ENCODE measurements around the gene SKIL. TPM values are rescaled to one million over a fixed set of nuclear protein-coding genes. Genes with fewer than 3 reads are reported as not detected.

SKIL gene
- total and polyA plus RNA-seq, 11 donors: 6.6 to 33.6 (median 24.0) TPM

- H3K4me1 ChIP-seq: peaks cover 0 to 80% (median 32%) of the 10 kb centered on the region in 12 donors
- H3K27me3 ChIP-seq: no peaks in the 10 kb centered on the region
- intact Hi-C loops (cut with DNase I): loop anchor here in 2 of 10 donors (10.0 kb wide), 1 partner anchor 50 kb away; no protein-coding TSS in a partner anchor
- no peak for ATAC-seq
- no peaks in the 10 kb centered on the region for H3K9me3 ChIP-seq
- H3K4me3 ChIP-seq: no peak overlapping the region
- 87 to 90% (median 89%) methylated on average over 4 of the region's 4 CpGs for WGBS, 4 donors
- TF ChIP-seq POLR2A (IDR thresholded peaks at IDR 0.05): no peak
- TF ChIP-seq CTCF (IDR thresholded peaks at IDR 0.05): no peak
- no peak for DNase-seq
- H3K27ac ChIP-seq: no peak overlapping the region
- H3K36me3 ChIP-seq: peaks cover 0 to 39% (median 18%) of the 10 kb centered on the region in 9 donors
Observed at GRCh38 chr3:170364965-170365364, 7.5 kb downstream of the SKIL start.

- Histone ChIP-seq H3K36me3 (peaks cover 0 to 22% (median 12%) of the 10 kb centered on the region in 9 donors), H3K9me3 (no peaks in the 10 kb centered on the region), H3K27me3 (no peaks in the 10 kb centered on the region), H3K4me3 (no peak overlapping the region), H3K4me1 (peaks cover 0 to 65% (median 21%) of the 10 kb centered on the region in 12 donors), H3K27ac (no peak overlapping the region)
- ATAC-seq (no peak), DNase-seq (no peak)
- intact Hi-C loops (cut with DNase I): loop anchor here in 2 of 10 donors (10.0 kb wide), 1 partner anchor 53 kb away; no protein-coding TSS in a partner anchor
- WGBS, 4 donors: 76 to 84% (median 81%) methylated on average over 4 of the region's 4 CpGs
- TF ChIP-seq CTCF (IDR thresholded peaks at IDR 0.05): no peak
- TF ChIP-seq POLR2A (IDR thresholded peaks at IDR 0.05): no peak
Observed at GRCh38 chr3:170367797-170368196, 10.3 kb downstream of the SKIL start.

GRCh38 chr3:170368921-170369320 is 11.4 kb downstream of the SKIL start:
- no peaks in the 10 kb centered on the region for H3K9me3 ChIP-seq
- H3K27ac ChIP-seq: no peak overlapping the region
- H3K4me3 ChIP-seq: no peak overlapping the region
- TF ChIP-seq CTCF (IDR thresholded peaks at IDR 0.05) (peak; percentile 16 to 47 (median 26)), POLR2A (IDR thresholded peaks at IDR 0.05) (no peak)
- no peaks in the 10 kb centered on the region for H3K27me3 ChIP-seq
- no peak for DNase-seq
- no peak for ATAC-seq
- 73 to 81% (median 78%) methylated on average over 2 of the region's 2 CpGs for WGBS, 4 donors
- H3K36me3 ChIP-seq: peaks cover 0 to 27% (median 7%) of the 10 kb centered on the region in 9 donors
- H3K4me1 ChIP-seq: peaks cover 0 to 53% (median 16%) of the 10 kb centered on the region in 12 donors
- intact Hi-C loops (cut with DNase I): loop anchor here in 2 of 10 donors (10.0 kb wide), 1 partner anchor 54 kb away; no protein-coding TSS in a partner anchor

GRCh38 chr3:170372190-170372879 is 14.8 kb downstream of the SKIL start:
- no peak overlapping the region for H3K27ac ChIP-seq
- TF ChIP-seq POLR2A (IDR thresholded peaks at IDR 0.05) (no peak), CTCF (IDR thresholded peaks at IDR 0.05) (no peak)
- H3K27me3 ChIP-seq: no peaks in the 10 kb centered on the region
- H3K9me3 ChIP-seq: no peaks in the 10 kb centered on the region
- intact Hi-C loops (cut with DNase I): no loop called here
- no peak for ATAC-seq
- no peak overlapping the region for H3K4me3 ChIP-seq
- no peak for DNase-seq
- peaks cover 0 to 48% (median 17%) of the 10 kb centered on the region in 12 donors for H3K4me1 ChIP-seq
- H3K36me3 ChIP-seq: peaks cover 0 to 34% (median 9%) of the 10 kb centered on the region in 9 donors
- WGBS, 4 donors: 60 to 71% (median 66%) methylated on average over 2 of the region's 2 CpGs

Measured in heart left ventricle (tissue), 16 donors.